Skeletal muscle satellite cell (primary cell): ENCODE measurements around the gene DNAH17.

Experiments used
- H3K27me3 ChIP-seq: 2 replicates; pipeline ENCODE4 v1.7.0; 2013; ENCODE audit warnings: low read length; ENCODE audit not compliant: control insufficient read depth, insufficient read depth
- H3K36me3 ChIP-seq: 2 replicates; pipeline ENCODE4 v1.7.0; 2013; ENCODE audit warnings: mild to moderate bottlenecking, control low read depth, low read length; ENCODE audit not compliant: insufficient read depth
- H3K4me1 ChIP-seq: 2 replicates; pipeline ENCODE4 v1.7.0; 2013; ENCODE audit warnings: low read length; ENCODE audit not compliant: control insufficient read depth, insufficient read depth
- H3K4me2 ChIP-seq: 2 replicates; pipeline ENCODE4 v1.7.0; 2013; ENCODE audit warnings: mild to moderate bottlenecking, low read length
- H3K4me3 ChIP-seq: 2 replicates; pipeline ENCODE4 v1.7.0; 2013; ENCODE audit warnings: low read length
- H3K9ac ChIP-seq: 2 replicates; pipeline ENCODE4 v1.7.0; 2013; ENCODE audit warnings: mild to moderate bottlenecking, low read depth, low read length, moderate library complexity
- H3K9me3 ChIP-seq: replicated peaks from 2 replicates; pipeline ENCODE4 v1.7.0; 2013; ENCODE audit warnings: mild to moderate bottlenecking, control low read depth, low read length

The DNAH17 gene

GRCh38 chr17:78526231-78527025 lies 50.8 kb downstream of the DNAH17 start:
- Histone ChIP-seq H3K9ac (no peak overlapping the region), H3K9me3 (no peaks in the 10 kb centered on the region)

DNA sequence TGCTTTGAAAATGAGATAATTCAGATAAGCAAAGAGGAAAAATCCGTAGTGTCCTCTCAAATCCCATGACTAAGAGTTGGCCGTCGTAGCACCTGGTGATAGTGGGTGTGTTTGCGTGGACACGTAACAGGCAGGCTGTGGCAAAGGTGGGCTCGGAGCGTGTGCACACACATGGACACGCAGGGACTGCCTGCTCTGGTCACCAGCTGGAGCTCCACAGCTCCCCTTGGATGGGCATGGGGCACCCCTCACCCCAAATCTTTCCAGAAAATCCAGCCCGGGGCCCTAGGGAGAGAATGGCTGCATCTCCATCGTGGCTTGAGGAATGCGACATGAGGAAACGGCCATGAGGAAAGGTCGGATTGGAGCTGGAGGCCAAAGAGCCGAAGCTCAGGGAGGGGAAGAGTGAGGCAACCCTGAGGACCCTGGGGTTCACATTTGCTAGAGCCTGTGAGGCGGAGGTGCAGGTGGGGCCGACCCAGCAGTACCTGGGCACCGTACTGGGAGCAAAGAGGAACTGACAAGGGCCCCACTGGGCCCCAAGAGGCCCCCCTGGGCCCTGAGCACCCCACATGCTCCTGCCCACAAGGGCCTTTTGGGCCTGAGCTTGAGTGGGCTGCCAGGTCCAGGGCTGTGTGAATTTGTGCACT lies 51.6 kb downstream of the DNAH17 start:
- peaks cover 5% of the 10 kb centered on the region for H3K27me3 ChIP-seq
- no peak overlapping the region for H3K4me2 ChIP-seq
- no peaks in the 10 kb centered on the region for H3K36me3 ChIP-seq
- H3K9ac ChIP-seq, result no peak overlapping the region
- no peaks in the 10 kb centered on the region for H3K9me3 ChIP-seq
- H3K4me3 ChIP-seq, result no peak overlapping the region
- no peaks in the 10 kb centered on the region for H3K4me1 ChIP-seq

More at GRCh38 chr17:78526231-78527025, 50.8 kb downstream of the DNAH17 start:
- no peaks in the 10 kb centered on the region for H3K4me1 ChIP-seq
- H3K4me3 ChIP-seq, result no peak overlapping the region
- H3K36me3 ChIP-seq, result no peaks in the 10 kb centered on the region
- H3K4me2 ChIP-seq, result no peak overlapping the region
- peaks cover 5% of the 10 kb centered on the region for H3K27me3 ChIP-seq

- no peak overlapping the region for H3K4me2 ChIP-seq
- H3K9me3 ChIP-seq, result no peaks in the 10 kb centered on the region
- H3K36me3 ChIP-seq, result no peaks in the 10 kb centered on the region
- H3K4me1 ChIP-seq, result no peaks in the 10 kb centered on the region
- no peak overlapping the region for H3K9ac ChIP-seq
- H3K27me3 ChIP-seq, result peaks cover 2% of the 10 kb centered on the region
- no peak overlapping the region for H3K4me3 ChIP-seq
Measured at GRCh38 chr17:78524870-78525510, 52.2 kb downstream of the DNAH17 start.

- Histone ChIP-seq H3K4me3 (no peak overlapping the region), H3K9ac (no peak overlapping the region), H3K4me2 (no peak overlapping the region), H3K4me1 (no peaks in the 10 kb centered on the region), H3K9me3 (no peaks in the 10 kb centered on the region), H3K36me3 (no peaks in the 10 kb centered on the region), H3K27me3 (no peaks in the 10 kb centered on the region)
Measured at GRCh38 chr17:78523934-78524655, 53.1 kb downstream of the DNAH17 start.

- Histone ChIP-seq H3K27me3 (no peaks in the 10 kb centered on the region), H3K36me3 (no peaks in the 10 kb centered on the region), H3K4me2 (no peak overlapping the region), H3K4me3 (no peak overlapping the region), H3K9ac (no peak overlapping the region), H3K9me3 (no peaks in the 10 kb centered on the region), H3K4me1 (no peaks in the 10 kb centered on the region)
Measured at GRCh38 chr17:78522031-78522809, 55.0 kb downstream of the DNAH17 start.

GRCh38 chr17:78517421-78517820 lies 59.8 kb downstream of the DNAH17 start:
- Histone ChIP-seq H3K9ac (no peak overlapping the region), H3K4me2 (no peak overlapping the region), H3K36me3 (no peaks in the 10 kb centered on the region), H3K27me3 (peaks cover 3% of the 10 kb centered on the region), H3K4me1 (no peaks in the 10 kb centered on the region), H3K9me3 (no peaks in the 10 kb centered on the region), H3K4me3 (no peak overlapping the region)

- Histone ChIP-seq H3K27me3 (peaks cover 3% of the 10 kb centered on the region), H3K4me3 (no peak overlapping the region), H3K9me3 (no peaks in the 10 kb centered on the region), H3K9ac (no peak overlapping the region), H3K4me1 (no peaks in the 10 kb centered on the region), H3K4me2 (no peak overlapping the region), H3K36me3 (no peaks in the 10 kb centered on the region)
Measured at GRCh38 chr17:78515480-78515879, 61.7 kb downstream of the DNAH17 start.

GRCh38 chr17:78514521-78514920 lies 62.7 kb downstream of the DNAH17 start:
- Histone ChIP-seq H3K27me3 (peaks cover 3% of the 10 kb centered on the region), H3K4me1 (no peaks in the 10 kb centered on the region), H3K4me2 (no peak overlapping the region), H3K36me3 (no peaks in the 10 kb centered on the region), H3K4me3 (no peak overlapping the region), H3K9me3 (no peaks in the 10 kb centered on the region), H3K9ac (no peak overlapping the region)

- Histone ChIP-seq H3K9me3 (no peaks in the 10 kb centered on the region), H3K4me1 (no peaks in the 10 kb centered on the region), H3K9ac (no peak overlapping the region), H3K4me3 (no peak overlapping the region), H3K36me3 (no peaks in the 10 kb centered on the region), H3K27me3 (peaks cover 8% of the 10 kb centered on the region), H3K4me2 (no peak overlapping the region)
Measured at GRCh38 chr17:78512976-78513375, 64.2 kb downstream of the DNAH17 start.

- Histone ChIP-seq H3K36me3 (no peaks in the 10 kb centered on the region), H3K9me3 (no peaks in the 10 kb centered on the region), H3K4me1 (no peaks in the 10 kb centered on the region), H3K9ac (no peak overlapping the region), H3K4me3 (no peak overlapping the region), H3K4me2 (no peak overlapping the region), H3K27me3 (peaks cover 25% of the 10 kb centered on the region)
Measured at GRCh38 chr17:78510141-78511075, 66.8 kb downstream of the DNAH17 start.
